K562 (cell line): ENCODE results near the gene MAML3.
"Not testable (repeated sequence)": the region's sequence is repeated elsewhere in the genome, so short reads cannot be mapped to it uniquely, and the experiment has no call there.

Experiments used
- GTF2F1 ChIP-seq: IDR thresholded peaks from 2 replicates; pipeline ENCODE4 v1.6.1; 2011; ENCODE audit warnings: low read depth, low read length, improper control_type of control experiment
- HOMEZ ChIP-seq: fragments of 250-450 bp; sonication (Bioruptor Pico); IDR thresholded peaks from 2 replicates; pipeline ENCODE4 v1.4.0; 2020; ENCODE audit warnings: mild to moderate bottlenecking, moderate library complexity
- JUNB ChIP-seq: fragments of 450-650 bp; formaldehyde crosslinking; conservative IDR thresholded peaks from 2 replicates; pipeline ENCODE4 v1.4.0; 2020; ENCODE audit warnings: mild to moderate bottlenecking
- NFYB ChIP-seq: IDR thresholded peaks from 2 replicates; pipeline ENCODE4 v1.6.1; 2011; ENCODE audit warnings: mild to moderate bottlenecking, moderate library complexity; ENCODE audit not compliant: insufficient read length; ENCODE audit errors: extremely low read depth
- NR2C1 ChIP-seq, 2 experiments: fragments of 450-650 bp; IDR thresholded peaks; 2 replicates each; pipeline ENCODE4 v1.6.1; 2017; ENCODE audit warnings: mild to moderate bottlenecking in 2 of 2, antibody characterized with exemption in 1 of 2, inconsistent platforms in 1 of 2, missing compliant biosample characterization in 1 of 2, missing genetic modification characterization in 1 of 2
- POLR2A ChIP-seq: fragments of 450-650 bp; conservative IDR thresholded peaks from 2 replicates; pipeline ENCODE4 v1.6.1; 2016
- REST ChIP-seq, 2 experiments: fragments of 450-650 bp; formaldehyde crosslinking in 1 of 2; IDR thresholded peaks; 2 replicates each; pipeline versions ENCODE4 v1.4.0 to v1.6.1; 2014 to 2020; ENCODE audit warnings: mild to moderate bottlenecking in 2 of 2, borderline replicate concordance in 1 of 2, low read depth in 1 of 2
- SOX6 ChIP-seq: fragments of 450-650 bp; IDR thresholded peaks from 2 replicates; pipeline ENCODE4 v1.6.1; 2014; ENCODE audit warnings: mild to moderate bottlenecking
- TCF7L2 ChIP-seq: fragments of 150-350 bp; IDR thresholded peaks from 2 replicates; pipeline ENCODE4 v1.6.1; 2016; ENCODE audit warnings: low read depth, mild to moderate bottlenecking, low read length, moderate library complexity
- TEAD4 ChIP-seq, 2 experiments: sonication (generic) in 1 of 2; formaldehyde crosslinking in 1 of 2; IDR thresholded peaks; 2 replicates each; pipeline versions ENCODE4 v1.6.1 to v1.8.0; 2012 to 2022; ENCODE audit warnings: borderline replicate concordance in 1 of 2, inconsistent platforms in 1 of 2, low read length in 1 of 2, mild to moderate bottlenecking in 1 of 2, missing genetic modification reagents in 1 of 2

DNA sequence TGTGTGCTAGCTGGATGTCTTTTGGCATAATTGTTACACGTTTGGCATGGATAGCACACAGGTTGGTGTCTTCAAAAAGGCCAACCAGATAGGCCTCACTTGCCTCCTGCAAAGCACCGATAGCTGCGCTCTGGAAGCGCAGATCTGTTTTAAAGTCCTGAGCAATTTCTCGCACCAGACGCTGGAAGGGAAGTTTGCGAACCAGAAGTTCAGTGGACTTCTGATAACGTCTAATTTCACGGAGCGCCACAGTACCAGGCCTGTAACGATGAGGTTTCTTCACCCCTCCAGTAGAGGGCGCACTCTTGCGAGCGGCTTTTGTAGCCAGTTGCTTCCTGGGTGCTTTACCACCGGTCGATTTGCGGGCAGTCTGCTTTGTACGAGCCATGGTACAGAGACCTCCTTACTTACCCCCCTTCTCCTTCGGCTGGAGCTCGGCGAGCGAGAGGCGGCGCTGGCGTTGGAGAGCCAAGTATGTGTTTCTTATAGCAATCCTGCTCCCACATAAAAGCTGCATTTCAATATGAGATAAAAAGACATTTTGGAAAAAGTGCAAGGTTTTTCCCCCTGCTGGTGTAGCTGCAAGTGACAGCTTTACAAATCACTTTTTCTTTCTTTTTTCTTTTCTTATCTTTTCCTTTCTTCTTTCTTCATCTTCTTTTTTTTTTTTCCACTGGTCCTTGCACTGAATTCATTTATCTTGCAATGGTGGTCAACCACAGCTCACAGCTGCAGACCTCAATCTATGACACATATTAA, 455.6 kb downstream of the MAML3 start:
- TF ChIP-seq NR2C1 (IDR thresholded peaks at IDR 0.05); NR2C1 (tag; IDR thresholded peaks at IDR 0.05); NFYB; SOX6; HOMEZ (CRISPR knock-in tag); GTF2F1; POLR2A; TEAD4 (IDR thresholded peaks at IDR 0.05; ENCODE audit: low read length); TEAD4 (CRISPR knock-in tag; IDR thresholded peaks at IDR 0.05; ENCODE audit: borderline replicate concordance); TCF7L2; JUNB (CRISPR knock-in tag); REST (IDR thresholded peaks at IDR 0.05; ENCODE audit: borderline replicate concordance); REST (CRISPR knock-in tag; IDR thresholded peaks at IDR 0.05; ENCODE audit: low read depth): not testable (repeated sequence)
